H1 (cell line): Measurements from ENCODE around the gene CROCC2.

Experiments
- CREB1 ChIP-seq: IDR thresholded peaks from 2 replicates; pipeline ENCODE4 v1.6.1; 2012; ENCODE audit warnings: inconsistent platforms
- CTCF ChIP-seq, 3 experiments: IDR thresholded peaks; 1 replicate in 2 of 3; 2 replicates in 1 of 3; pipeline versions ENCODE4 v1.5.1 to v1.6.1; 2011; ENCODE audit warnings: low read length in 3 of 3, mild to moderate bottlenecking in 3 of 3, inconsistent platforms in 2 of 3, low read depth in 1 of 3, moderate library complexity in 1 of 3; ENCODE audit not compliant: insufficient read depth in 1 of 3; ENCODE audit errors: control extremely low read depth in 1 of 3
- EP300 ChIP-seq, 2 experiments: IDR thresholded peaks; 1 replicate in 1 of 2; 2 replicates in 1 of 2; pipeline ENCODE4 v1.6.1; 2011 to 2012; ENCODE audit warnings: low read depth in 2 of 2, low read length in 2 of 2, mild to moderate bottlenecking in 2 of 2, borderline replicate concordance in 1 of 2, inconsistent platforms in 1 of 2, moderate library complexity in 1 of 2
- EZH2 ChIP-seq: fragments of 200-600 bp; sonication (generic); IDR thresholded peaks from 2 replicates; pipeline ENCODE4 v1.7.1; 2012; ENCODE audit warnings: low read depth, mild to moderate bottlenecking, moderate library complexity, low read length, inconsistent platforms; ENCODE audit not compliant: severe bottlenecking
- KDM1A ChIP-seq: fragments of 200-600, 300-600 bp; sonication (generic); IDR thresholded peaks from 2 replicates; pipeline ENCODE4 v1.7.1; 2016; ENCODE audit warnings: mild to moderate bottlenecking, low read length, borderline replicate concordance
- MAFK ChIP-seq: IDR thresholded peaks from 2 replicates; pipeline ENCODE4 v1.6.1; 2012; ENCODE audit warnings: low read depth, mild to moderate bottlenecking, improper control_type of control experiment, low read length
- NRF1 ChIP-seq: IDR thresholded peaks from 2 replicates; pipeline ENCODE4 v1.6.1; 2011; ENCODE audit warnings: mild to moderate bottlenecking, low read depth, low read length, improper control_type of control experiment
- POLR2A ChIP-seq, 2 experiments: IDR thresholded peaks; 1 replicate in 1 of 2; 2 replicates in 1 of 2; pipeline ENCODE4 v1.6.1; 2011; ENCODE audit warnings: low read depth in 2 of 2, low read length in 2 of 2, mild to moderate bottlenecking in 2 of 2; ENCODE audit errors: control extremely low read depth in 1 of 2
- TAF1 ChIP-seq: IDR thresholded peaks from 2 replicates; pipeline ENCODE4 v1.6.1; 2011; ENCODE audit warnings: mild to moderate bottlenecking, low read depth, low read length

- TF ChIP-seq EP300 (IDR thresholded peaks at IDR 0.05; ENCODE audit: borderline replicate concordance in 1 of 2, low read depth in 2 of 2, low read length in 2 of 2) (no peak), CTCF (IDR thresholded peaks at IDR 0.05; ENCODE audit: control extremely low read depth in 1 of 3, insufficient read depth in 1 of 3, low read depth in 1 of 3, low read length in 3 of 3) (no peak), TAF1 (no peak), POLR2A (IDR thresholded peaks at IDR 0.05; ENCODE audit: control extremely low read depth in 1 of 2, low read depth in 2 of 2, low read length in 2 of 2) (no peak), KDM1A (no peak), MAFK (no peak), NRF1 (no peak), CREB1 (no peak), EZH2 (no peak)
These were observed 91.2 kb downstream of the CROCC2 start for GRCh38 chr2:240997141-240997855.
